B cell (primary cell): ENCODE measurements around the gene HHATL. TPM values are rescaled to one million over a fixed set of nuclear protein-coding genes. Genes with fewer than 3 reads are reported as not detected.

ENCODE experiments used
- ATAC-seq: fragments of 200-7000 bp; cut with Tn5 transposase; one replicate; pipeline ENCODE4 v1.10.0; 2021; ENCODE audit warnings: low read depth, mild to moderate bottlenecking, moderate number of reproducible peaks, moderate library complexity
- CTCF ChIA-PET: fragments of 350-600 bp; sonication (Branson Sonifier 250); formaldehyde crosslinking; loops from one replicate; lab custom pipeline; 2021; ENCODE audit warnings: antibody characterized with exemption, inconsistent platforms; lab: Charles Lee
- POLR2A ChIA-PET: fragments of 350-600 bp; sonication (Branson Sonifier 250); formaldehyde crosslinking; loops from one replicate; lab custom pipeline; 2021; ENCODE audit warnings: antibody characterized with exemption; lab: Charles Lee
- DNase-seq: peaks from one replicate; pipeline ENCODE4 v3.0.0; 2013
- H2AFZ ChIP-seq: 2 replicates; pipeline ENCODE4 v1.6.1; 2012; ENCODE audit warnings: mild to moderate bottlenecking, low read depth, low read length; ENCODE audit not compliant: insufficient read depth, poor library complexity, severe bottlenecking
- H3K27ac ChIP-seq, 2 donors: 1 replicate in 1 of 2; 2 replicates in 1 of 2; pipeline ENCODE4 v1.5.1; 2012 to 2013; ENCODE audit warnings: low read length in 2 of 2, mild to moderate bottlenecking in 2 of 2, moderate library complexity in 1 of 2
- H3K27me3 ChIP-seq, 4 experiments: fragments of 200-600 bp in 1 of 4; sonication (generic) in 1 of 4; replicated peaks in 1 of 4; 1 replicate in 2 of 4; 2 replicates in 2 of 4; pipeline versions ENCODE4 v1.6.1 to v1.7.0; 2013 to 2016; ENCODE audit warnings: low read length in 3 of 4, mild to moderate bottlenecking in 2 of 4, mixed read lengths in 1 of 4, moderate library complexity in 1 of 4; ENCODE audit not compliant: insufficient read depth in 4 of 4, control insufficient read depth in 3 of 4; ENCODE audit errors: control extremely low read depth in 1 of 4
- H3K36me3 ChIP-seq, 2 experiments: replicated peaks in 1 of 2; 1 replicate in 1 of 2; 2 replicates in 1 of 2; pipeline versions ENCODE4 v1.6.1 to v1.7.1; 2013; ENCODE audit warnings: low read length in 1 of 2; ENCODE audit not compliant: insufficient read depth in 2 of 2, control insufficient read depth in 1 of 2; ENCODE audit errors: control extremely low read depth in 1 of 2, extremely low read depth in 1 of 2
- H3K4me1 ChIP-seq, 2 donors: fragments of 200-600 bp in 1 of 2; sonication (generic) in 1 of 2; 1 replicate in 1 of 2; 2 replicates in 1 of 2; pipeline versions ENCODE4 v1.5.1 to v1.6.1; 2013 to 2017; ENCODE audit warnings: low read length in 2 of 2; ENCODE audit not compliant: control insufficient read depth in 2 of 2, insufficient read depth in 2 of 2
- H3K4me2 ChIP-seq: replicated peaks from 2 replicates; pipeline ENCODE3; 2012; ENCODE audit warnings: mild to moderate bottlenecking, low read depth, low read length; ENCODE audit not compliant: poor library complexity, severe bottlenecking
- H3K4me3 ChIP-seq, 5 experiments: fragments of 200-600 bp in 1 of 5; sonication (generic) in 1 of 5; 1 replicate in 3 of 5; 2 replicates in 2 of 5; pipeline versions ENCODE4 v1.5.1 to v1.7.0; 2011 to 2016; ENCODE audit warnings: low read length in 4 of 5, mild to moderate bottlenecking in 4 of 5, low read depth in 2 of 5, control low read depth in 1 of 5, moderate library complexity in 1 of 5; ENCODE audit not compliant: insufficient read depth in 1 of 5; ENCODE audit errors: control extremely low read depth in 1 of 5, extremely low read depth in 1 of 5
- H3K79me2 ChIP-seq: fragments of 200-600 bp; sonication (generic); one replicate; pipeline ENCODE4 v1.6.0; 2016; ENCODE audit warnings: low read length; ENCODE audit not compliant: control insufficient read depth, insufficient read depth
- H3K9ac ChIP-seq: fragments of 200-600 bp; sonication (generic); 2 replicates; pipeline ENCODE4 v1.6.1; 2017; ENCODE audit warnings: mild to moderate bottlenecking, low read length, moderate library complexity
- H3K9me3 ChIP-seq, 3 donors: one replicate each; pipeline versions ENCODE4 v1.6.1 to v1.7.1; 2013; ENCODE audit warnings: low read length in 2 of 3; ENCODE audit not compliant: control insufficient read depth in 2 of 3, insufficient read depth in 1 of 3; ENCODE audit errors: control extremely low read depth in 1 of 3
- H4K20me1 ChIP-seq: 2 replicates; pipeline ENCODE4 v1.6.0; 2012; ENCODE audit warnings: mild to moderate bottlenecking, low read length; ENCODE audit not compliant: insufficient read depth, control insufficient read depth, poor library complexity, severe bottlenecking
- H3K27ac Mint-ChIP-seq: one replicate; pipeline ENCODE4 v1.8.0; 2021; ENCODE audit warnings: mixed read lengths
- H3K27me3 Mint-ChIP-seq: one replicate; pipeline ENCODE4 v1.8.0; 2021; ENCODE audit warnings: mixed read lengths
- H3K4me1 Mint-ChIP-seq: one replicate; pipeline ENCODE4 v1.8.0; 2021; ENCODE audit warnings: mixed read lengths
- H3K4me3 Mint-ChIP-seq: one replicate; pipeline ENCODE4 v1.8.0; 2021; ENCODE audit warnings: mixed read lengths
- H3K9me3 Mint-ChIP-seq: one replicate; pipeline ENCODE4 v1.8.0; 2022; ENCODE audit warnings: mixed read lengths; ENCODE audit not compliant: insufficient read depth
- CTCF ChIP-seq: fragments of 200-600 bp; IDR thresholded peaks from one replicate; pipeline ENCODE4 v1.8.0; 2022; ENCODE audit warnings: antibody characterized with exemption, mild to moderate bottlenecking
- EZH2 ChIP-seq: IDR thresholded peaks from 2 replicates; pipeline ENCODE4 v1.6.1; 2012; ENCODE audit warnings: borderline replicate concordance, low read depth, mild to moderate bottlenecking, moderate library complexity, low read length; ENCODE audit not compliant: insufficient read depth, poor library complexity, severe bottlenecking
- WGBS: methylation state at CpG from one replicate; pipeline ENCODE4 v1.1.5; 2013; ENCODE audit warnings: missing lambda C conversion rate; ENCODE audit not compliant: insufficient coverage; 5-methylcytosine and 5-hydroxymethylcytosine counted together
- intact Hi-C: fragments of 100-400 bp; cut with micrococcal nuclease; formaldehyde crosslinking; loops from one replicate; pipeline ENCODE4 v1.10.0; 2022
- polyA plus RNA-seq: library from polyadenylated mRNA; depleted of rRNA; stranded (reverse); fragments of >200 nt; gene quantifications from 2 replicates; pipeline ENCODE4 v1.2.3, GENCODE V29; 2012
- total RNA-seq, 2 donors: library from RNA; stranded (reverse); fragments of 120-200 nt in 1 of 2; gene quantifications; 1 replicate in 1 of 2; 2 replicates in 1 of 2; pipeline versions ENCODE4 v1.2.3 to v1.2.4, GENCODE V29; 2013 to 2022

Gene HHATL
- total and polyA plus RNA-seq, 2 donors (not counting 1 experiment from before 2014, with no cell fraction given) = not detected

GRCh38 chr3:42647821-42648459, 54.7 kb downstream of the HHATL start:
- Histone ChIP-seq H3K4me2 (no peak overlapping the region), H4K20me1 (no peaks in the 10 kb centered on the region), H3K27me3 (peaks cover 0 to 10% (median 1%) of the 10 kb centered on the region in 4 experiments), H3K4me1 (peaks cover 10 to 12% of the 10 kb centered on the region in 2 donors), H3K27ac (no peak overlapping the region), H3K79me2 (no peaks in the 10 kb centered on the region), H3K9ac (no peak overlapping the region), H3K36me3 (peaks cover 3 to 44% of the 10 kb centered on the region in 2 experiments), H3K9me3 (no peaks in the 10 kb centered on the region), H2AFZ (no peak overlapping the region), H3K4me3 (no peak overlapping the region)
- intact Hi-C loops = no loop called here
- ChIA-PET POLR2A (no interaction called here), CTCF (interaction anchor here (0.9 to 1.7 kb wide), 2 partner anchors 11 to 101 kb away, joined by 3 to 5 read pairs; no protein-coding TSS in a partner anchor)
- TF ChIP-seq EZH2 (no peak), CTCF (no peak)
- DNase-seq = no peak
- Mint-ChIP-seq H3K4me1 (peaks cover 12% of the 10 kb centered on the region), H3K9me3 (no peaks in the 10 kb centered on the region), H3K4me3 (no peak overlapping the region), H3K27me3 (peaks cover 3% of the 10 kb centered on the region), H3K27ac (no peak overlapping the region)
- ATAC-seq = no peak
- 100% methylated on average over 1 of the region's 5 CpGs for WGBS

Other genes starting within 250 kb of the HHATL start
- gene VIPR1, start 200.2 kb downstream of the HHATL start, total RNA-seq = 5.8 and 8.3 TPM in 2 replicates
- gene VIPR1, start 200.2 kb downstream of the HHATL start, polyA plus RNA-seq = 0.79 and 8.0 TPM in 2 replicates
- gene SEC22C, start 120.8 kb downstream of the HHATL start, total RNA-seq = 44.8 and 51.4 TPM in 2 replicates
- 19.2 and 30.6 TPM in 2 replicates for gene SEC22C, start 120.8 kb downstream of the HHATL start, polyA plus RNA-seq
- 42.0 and 50.8 TPM in 2 replicates for gene SS18L2, start 111.9 kb downstream of the HHATL start, total RNA-seq
- gene SS18L2, start 111.9 kb downstream of the HHATL start, polyA plus RNA-seq = 69.4 and 91.7 TPM in 2 replicates
- gene NKTR, start 102.1 kb downstream of the HHATL start, total RNA-seq = 227 and 233 TPM in 2 replicates
- 58.0 and 106 TPM in 2 replicates for gene NKTR, start 102.1 kb downstream of the HHATL start, polyA plus RNA-seq
- gene ZBTB47, start 49.1 kb downstream of the HHATL start, total RNA-seq = 1.6 TPM in 2 replicates
- 0.09 and 0.34 TPM in 2 replicates for gene ZBTB47, start 49.1 kb downstream of the HHATL start, polyA plus RNA-seq
- not detected in 2 replicates for gene KLHL40, start 17.3 kb downstream of the HHATL start, total RNA-seq
- not detected in 2 replicates for gene KLHL40, start 17.3 kb downstream of the HHATL start, polyA plus RNA-seq
- gene CCDC13, start 70.5 kb upstream of the HHATL start, total RNA-seq = 1.9 and 2.5 TPM in 2 replicates
- gene CCDC13, start 70.5 kb upstream of the HHATL start, polyA plus RNA-seq = 0.53 and 1.5 TPM in 2 replicates
- gene HIGD1A, start 101.7 kb upstream of the HHATL start, total RNA-seq = 16.5 and 18.4 TPM in 2 replicates
- 14.2 and 19.3 TPM in 2 replicates for gene HIGD1A, start 101.7 kb upstream of the HHATL start, polyA plus RNA-seq
- gene ACKR2, start 106.6 kb upstream of the HHATL start, total RNA-seq = 1.1 and 1.7 TPM in 2 replicates
- 0.31 and 0.35 TPM in 2 replicates for gene ACKR2, start 106.6 kb upstream of the HHATL start, polyA plus RNA-seq
- not detected in 2 replicates for gene CYP8B1, start 173.1 kb upstream of the HHATL start, total RNA-seq
- not detected in 2 replicates for gene CYP8B1, start 173.1 kb upstream of the HHATL start, polyA plus RNA-seq
- 0.34 and 0.42 TPM in 2 replicates for gene ZNF662, start 203.3 kb upstream of the HHATL start, total RNA-seq
- 0.12 and 0.22 TPM in 2 replicates for gene ZNF662, start 203.3 kb upstream of the HHATL start, polyA plus RNA-seq